Astrocyte of the cerebellum (primary cell): ENCODE data around the gene MYO3B.
"Not testable (repeated sequence)": the region's sequence is repeated elsewhere in the genome, so short reads cannot be mapped to it uniquely, and the experiment has no call there.

Experiments used
- DNase-seq: peaks from one replicate; pipeline ENCODE4 v3.0.0-alpha.2; 2011; ENCODE audit warnings: low read depth
- H3K4me3 ChIP-seq: 2 replicates; pipeline ENCODE4 v1.5.1; 2011; ENCODE audit warnings: mild to moderate bottlenecking, low read depth, low read length, moderate library complexity
- in situ Hi-C: cut with HindIII; loops from 2 replicates; pipeline ENCODE4 v1.10.0; 2017; ENCODE audit warnings: low sequenced_read_pairs
- TF ChIP-seq, protein P1 (sequence below): IDR thresholded peaks from 2 replicates; pipeline ENCODE4 v1.5.1; 2012; ENCODE audit warnings: low read length, low read depth, moderate library complexity, mild to moderate bottlenecking; ENCODE audit errors: missing control alignments

The MYO3B gene

DNA sequence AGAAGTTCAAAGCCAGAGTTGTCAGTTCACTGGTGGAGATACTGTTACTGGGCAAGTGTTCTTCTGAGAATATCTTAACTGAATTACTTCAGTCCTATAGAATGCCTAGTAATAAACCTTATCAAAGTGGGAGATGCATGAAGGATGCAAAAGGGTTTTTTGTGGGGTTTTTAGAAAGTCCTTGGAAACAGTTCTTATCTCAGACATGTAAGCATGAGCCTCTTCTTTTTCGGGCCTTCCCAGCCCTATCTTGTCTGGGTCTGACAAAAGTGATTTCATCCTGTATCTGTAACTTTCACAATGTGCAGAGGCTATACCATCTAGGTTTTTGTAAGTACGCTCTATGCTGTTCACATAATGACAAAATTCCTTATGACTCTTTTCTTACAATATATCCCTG lies 255.5 kb downstream of the MYO3B start:
- TF ChIP-seq, protein P1, sequence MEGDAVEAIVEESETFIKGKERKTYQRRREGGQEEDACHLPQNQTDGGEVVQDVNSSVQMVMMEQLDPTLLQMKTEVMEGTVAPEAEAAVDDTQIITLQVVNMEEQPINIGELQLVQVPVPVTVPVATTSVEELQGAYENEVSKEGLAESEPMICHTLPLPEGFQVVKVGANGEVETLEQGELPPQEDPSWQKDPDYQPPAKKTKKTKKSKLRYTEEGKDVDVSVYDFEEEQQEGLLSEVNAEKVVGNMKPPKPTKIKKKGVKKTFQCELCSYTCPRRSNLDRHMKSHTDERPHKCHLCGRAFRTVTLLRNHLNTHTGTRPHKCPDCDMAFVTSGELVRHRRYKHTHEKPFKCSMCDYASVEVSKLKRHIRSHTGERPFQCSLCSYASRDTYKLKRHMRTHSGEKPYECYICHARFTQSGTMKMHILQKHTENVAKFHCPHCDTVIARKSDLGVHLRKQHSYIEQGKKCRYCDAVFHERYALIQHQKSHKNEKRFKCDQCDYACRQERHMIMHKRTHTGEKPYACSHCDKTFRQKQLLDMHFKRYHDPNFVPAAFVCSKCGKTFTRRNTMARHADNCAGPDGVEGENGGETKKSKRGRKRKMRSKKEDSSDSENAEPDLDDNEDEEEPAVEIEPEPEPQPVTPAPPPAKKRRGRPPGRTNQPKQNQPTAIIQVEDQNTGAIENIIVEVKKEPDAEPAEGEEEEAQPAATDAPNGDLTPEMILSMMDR: no peak
- no peak overlapping the region for H3K4me3 ChIP-seq
- in situ Hi-C loops: no loop called here
- no peak for DNase-seq

- DNase-seq, in situ Hi-C loops: not testable (repeated sequence)
Observed at GRCh38 chr2:170434396-170434795, 256.4 kb downstream of the MYO3B start.

DNA sequence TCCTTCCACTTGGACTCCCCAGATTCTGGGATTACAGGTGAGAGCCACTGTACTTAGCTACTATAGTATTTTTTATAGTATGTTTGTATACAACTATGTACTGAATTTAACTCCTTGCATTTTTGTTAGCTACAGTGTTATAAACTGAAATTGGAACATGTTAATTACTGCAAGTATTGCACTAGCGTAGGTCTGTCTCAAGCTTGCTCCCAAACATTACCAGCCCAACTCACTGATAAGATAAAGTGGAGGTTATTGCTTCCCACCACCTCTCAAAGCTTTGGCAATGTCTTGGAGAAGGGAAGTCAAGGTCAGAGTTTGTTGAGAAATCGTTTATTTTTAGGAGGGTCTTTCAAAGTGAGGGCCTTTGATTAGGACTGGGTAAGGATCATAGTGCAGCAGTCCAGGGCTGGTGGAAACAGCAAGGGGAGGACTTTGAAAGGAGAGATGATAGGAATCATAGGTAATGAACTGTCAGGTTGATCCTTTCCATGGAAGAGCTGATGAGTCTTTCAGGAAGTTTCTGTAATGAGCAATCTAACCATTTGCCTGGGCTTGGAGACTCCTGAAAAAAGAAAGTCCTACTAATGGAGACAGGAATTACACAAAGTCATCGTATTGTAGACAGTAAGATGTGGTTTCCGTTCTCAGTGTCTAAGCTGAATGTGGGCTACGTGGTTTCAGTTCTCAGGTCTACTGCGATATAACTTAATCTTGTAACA lies 257.1 kb downstream of the MYO3B start:
- in situ Hi-C loops: no loop called here
- no peak for DNase-seq
- TF ChIP-seq, protein P1: no peak
- H3K4me3 ChIP-seq: no peak overlapping the region

More at GRCh38 chr2:170434396-170434795, 256.4 kb downstream of the MYO3B start:
- H3K4me3 ChIP-seq: not testable (repeated sequence)

- in situ Hi-C loops: no loop called here
- H3K4me3 ChIP-seq: no peak overlapping the region
- TF ChIP-seq, protein P1: no peak
- no peak for DNase-seq
Observed at GRCh38 chr2:170436077-170436943, 258.4 kb downstream of the MYO3B start.

DNA sequence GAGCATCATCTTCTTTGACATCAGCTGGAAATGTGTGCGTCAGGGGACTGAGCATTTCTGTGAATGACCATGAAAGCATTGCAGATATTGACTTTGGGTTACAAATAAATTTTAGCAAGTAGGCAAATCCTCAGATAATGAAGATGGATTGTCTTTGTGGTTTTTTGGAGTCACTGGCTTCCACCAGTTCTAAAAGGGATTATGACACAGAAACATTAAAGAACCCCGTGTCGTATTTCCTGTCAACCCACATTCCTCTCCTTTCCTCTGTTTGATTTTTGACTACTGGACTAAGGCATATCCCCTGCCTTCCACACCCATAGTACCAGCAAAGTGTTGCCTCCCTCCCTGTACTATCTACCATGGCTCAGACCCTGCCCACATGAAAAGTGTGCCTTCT lies 268.1 kb downstream of the MYO3B start:
- H3K4me3 ChIP-seq: no peak overlapping the region
- no peak for DNase-seq
- in situ Hi-C loops: no loop called here
- TF ChIP-seq, protein P1: no peak

DNA sequence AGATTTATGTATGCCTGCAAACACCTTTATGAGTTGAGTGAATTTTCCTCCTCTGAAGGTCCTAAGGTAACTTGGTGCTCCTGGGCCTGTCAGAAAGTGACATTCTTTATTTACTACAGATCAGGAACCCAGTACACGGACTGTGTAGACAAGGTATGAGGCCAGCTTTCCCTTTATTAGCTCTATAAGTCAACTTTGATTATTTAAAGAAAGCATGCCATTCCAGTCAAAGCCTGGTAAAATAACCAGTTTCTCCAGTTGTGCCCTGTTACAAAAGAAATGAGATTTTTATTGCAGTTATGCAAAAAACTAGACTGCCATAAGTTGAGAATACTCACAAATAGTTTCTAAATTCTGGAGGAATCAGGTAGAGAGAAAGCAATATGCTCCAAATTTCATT lies 271.1 kb downstream of the MYO3B start:
- H3K4me3 ChIP-seq: no peak overlapping the region
- in situ Hi-C loops: no loop called here
- no peak for DNase-seq
- TF ChIP-seq, protein P1: no peak
